Tibial nerve (tissue), 4 donors: ENCODE results near the gene WAS.

ENCODE experiments used
- EP300 ChIP-seq, 2 donors: sonication (generic); formaldehyde crosslinking; IDR thresholded peaks; one replicate each; pipeline ENCODE4 v1.6.1; 2017; ENCODE audit warnings: antibody characterized with exemption in 2 of 2, mild to moderate bottlenecking in 1 of 2
- POLR2A ChIP-seq, 2 donors: fragments of 450-650 bp; IDR thresholded peaks; one replicate each; pipeline ENCODE4 v1.6.1; 2017; ENCODE audit warnings: antibody characterized with exemption in 2 of 2, mild to moderate bottlenecking in 2 of 2, moderate library complexity in 2 of 2
- TF ChIP-seq, protein P1 (sequence below), 5 experiments: fragments of 200-600 bp in 3 of 5; fragments of 450-650 bp in 2 of 5; sonication (generic) in 3 of 5; IDR thresholded peaks; one replicate each; pipeline ENCODE4 v1.5.1; 2016 to 2019; ENCODE audit warnings: antibody characterized with exemption in 5 of 5, mild to moderate bottlenecking in 3 of 5, moderate library complexity in 2 of 5

DNA sequence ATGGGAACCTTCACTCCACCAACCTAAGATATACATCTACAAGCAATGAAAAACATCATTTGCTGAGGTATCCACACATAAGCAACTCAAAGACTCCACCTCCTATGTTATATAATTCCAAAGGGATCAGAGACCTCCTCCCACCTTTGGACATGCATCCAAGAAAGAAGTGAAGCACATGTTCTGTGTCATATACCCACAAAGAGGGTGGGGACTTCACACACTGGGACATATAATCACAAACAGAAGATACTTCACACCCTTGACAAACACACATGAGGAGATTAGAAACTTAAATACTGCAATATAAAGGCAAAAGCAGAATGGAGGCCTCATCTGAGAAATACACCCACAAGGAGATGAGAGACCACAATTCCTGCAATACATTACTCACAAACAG, 38.3 kb downstream of the WAS start:
- TF ChIP-seq, protein P1, sequence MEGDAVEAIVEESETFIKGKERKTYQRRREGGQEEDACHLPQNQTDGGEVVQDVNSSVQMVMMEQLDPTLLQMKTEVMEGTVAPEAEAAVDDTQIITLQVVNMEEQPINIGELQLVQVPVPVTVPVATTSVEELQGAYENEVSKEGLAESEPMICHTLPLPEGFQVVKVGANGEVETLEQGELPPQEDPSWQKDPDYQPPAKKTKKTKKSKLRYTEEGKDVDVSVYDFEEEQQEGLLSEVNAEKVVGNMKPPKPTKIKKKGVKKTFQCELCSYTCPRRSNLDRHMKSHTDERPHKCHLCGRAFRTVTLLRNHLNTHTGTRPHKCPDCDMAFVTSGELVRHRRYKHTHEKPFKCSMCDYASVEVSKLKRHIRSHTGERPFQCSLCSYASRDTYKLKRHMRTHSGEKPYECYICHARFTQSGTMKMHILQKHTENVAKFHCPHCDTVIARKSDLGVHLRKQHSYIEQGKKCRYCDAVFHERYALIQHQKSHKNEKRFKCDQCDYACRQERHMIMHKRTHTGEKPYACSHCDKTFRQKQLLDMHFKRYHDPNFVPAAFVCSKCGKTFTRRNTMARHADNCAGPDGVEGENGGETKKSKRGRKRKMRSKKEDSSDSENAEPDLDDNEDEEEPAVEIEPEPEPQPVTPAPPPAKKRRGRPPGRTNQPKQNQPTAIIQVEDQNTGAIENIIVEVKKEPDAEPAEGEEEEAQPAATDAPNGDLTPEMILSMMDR (IDR thresholded peaks at IDR 0.05), result no peak
- no peak for TF ChIP-seq POLR2A (IDR thresholded peaks at IDR 0.05)
- no peak for TF ChIP-seq EP300 (IDR thresholded peaks at IDR 0.05)
